AG20443 (cell line): ENCODE results near the gene KATNBL1.

Experiments used
- DNase-seq: peaks from one replicate; pipeline ENCODE4 v3.0.0; 2012; ENCODE audit warnings: low spot score, mixed read lengths

The KATNBL1 gene

GRCh38 chr15:34116620-34117019 lies 93.3 kb downstream of the KATNBL1 start:
- no peak for DNase-seq

- no peak for DNase-seq
Measured at GRCh38 chr15:34114739-34115138, 95.2 kb downstream of the KATNBL1 start.

GRCh38 chr15:34114215-34114614 lies 95.7 kb downstream of the KATNBL1 start:
- DNase-seq = no peak

- DNase-seq = no peak
Measured at GRCh38 chr15:34111488-34111887, 98.4 kb downstream of the KATNBL1 start.

GRCh38 chr15:34109797-34110663 lies 99.9 kb downstream of the KATNBL1 start:
- peak; percentile 35 for DNase-seq

GRCh38 chr15:34107315-34107714 lies 102.6 kb downstream of the KATNBL1 start:
- DNase-seq = no peak

- no peak for DNase-seq
Measured at GRCh38 chr15:34106423-34106822, 103.5 kb downstream of the KATNBL1 start.

- no peak for DNase-seq
Measured at GRCh38 chr15:34102175-34102925, 107.5 kb downstream of the KATNBL1 start.

- peak; percentile 97 for DNase-seq
Measured at GRCh38 chr15:34101366-34102174, 108.3 kb downstream of the KATNBL1 start, which contains the start of the genes EMC7 and PGBD4. Gene EMC7 (minus strand): TSS chr15:34101862. CDS start chr15:34101839, 23 bp downstream. Gene PGBD4 (plus strand): TSS chr15:34102083. CDS start chr15:34102532, 449 bp downstream.

- no peak for DNase-seq
Measured at GRCh38 chr15:34099914-34100313, 110.0 kb downstream of the KATNBL1 start.
